AG09309 (cell line): ENCODE measurements around the gene CCDC175.

Experiments
- DNase-seq: peaks from one replicate; pipeline ENCODE4 v3.0.0-alpha.2; 2010; ENCODE audit warnings: low read depth
- H3K4me3 ChIP-seq: 2 replicates; pipeline ENCODE4 v1.5.1; 2011; ENCODE audit warnings: mild to moderate bottlenecking, low read depth, low read length, moderate library complexity; ENCODE audit not compliant: control insufficient read depth
- TF ChIP-seq, protein P1 (sequence below): IDR thresholded peaks from 2 replicates; pipeline ENCODE4 v1.5.1; 2011; ENCODE audit warnings: mild to moderate bottlenecking, low read depth, low read length, inconsistent platforms; ENCODE audit not compliant: insufficient read depth, control insufficient read depth; ENCODE audit errors: missing control alignments

CCDC175 gene

DNA sequence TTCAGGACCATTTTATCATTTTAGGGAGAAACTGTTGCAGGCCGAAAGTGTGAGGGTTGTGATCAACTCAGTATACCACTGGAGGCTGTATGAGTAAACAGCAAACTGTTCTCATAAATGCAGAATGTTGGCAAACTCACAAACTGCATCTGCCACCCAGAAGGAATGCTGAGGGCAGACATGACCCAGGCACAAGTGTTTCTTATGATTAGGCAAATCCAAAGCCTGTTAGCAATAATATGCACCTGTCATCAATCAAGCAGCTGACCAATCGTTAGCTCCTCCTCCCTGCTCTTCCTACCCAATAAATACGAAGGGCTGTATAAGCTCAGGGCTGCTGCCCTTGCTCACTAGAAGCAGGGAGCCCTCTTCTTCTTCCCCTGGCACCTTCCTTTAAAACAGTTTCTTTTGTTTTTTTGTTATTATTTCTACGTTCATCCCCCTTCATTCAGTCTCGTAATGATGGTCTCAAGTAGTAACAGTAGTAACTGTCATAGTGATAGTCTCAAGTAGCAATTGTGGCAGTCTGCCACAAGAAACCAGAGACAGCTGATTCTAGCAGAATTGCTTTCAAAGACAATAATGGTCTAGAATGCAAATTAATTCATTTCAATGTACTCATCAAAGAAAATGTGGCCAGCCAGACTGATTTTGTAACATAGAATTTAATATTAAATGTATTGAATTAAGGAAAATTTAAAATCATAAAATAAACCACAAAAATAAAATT is 15.2 kb upstream of the CCDC175 start:
- TF ChIP-seq, protein P1, sequence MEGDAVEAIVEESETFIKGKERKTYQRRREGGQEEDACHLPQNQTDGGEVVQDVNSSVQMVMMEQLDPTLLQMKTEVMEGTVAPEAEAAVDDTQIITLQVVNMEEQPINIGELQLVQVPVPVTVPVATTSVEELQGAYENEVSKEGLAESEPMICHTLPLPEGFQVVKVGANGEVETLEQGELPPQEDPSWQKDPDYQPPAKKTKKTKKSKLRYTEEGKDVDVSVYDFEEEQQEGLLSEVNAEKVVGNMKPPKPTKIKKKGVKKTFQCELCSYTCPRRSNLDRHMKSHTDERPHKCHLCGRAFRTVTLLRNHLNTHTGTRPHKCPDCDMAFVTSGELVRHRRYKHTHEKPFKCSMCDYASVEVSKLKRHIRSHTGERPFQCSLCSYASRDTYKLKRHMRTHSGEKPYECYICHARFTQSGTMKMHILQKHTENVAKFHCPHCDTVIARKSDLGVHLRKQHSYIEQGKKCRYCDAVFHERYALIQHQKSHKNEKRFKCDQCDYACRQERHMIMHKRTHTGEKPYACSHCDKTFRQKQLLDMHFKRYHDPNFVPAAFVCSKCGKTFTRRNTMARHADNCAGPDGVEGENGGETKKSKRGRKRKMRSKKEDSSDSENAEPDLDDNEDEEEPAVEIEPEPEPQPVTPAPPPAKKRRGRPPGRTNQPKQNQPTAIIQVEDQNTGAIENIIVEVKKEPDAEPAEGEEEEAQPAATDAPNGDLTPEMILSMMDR = no peak
- no peak for DNase-seq
- H3K4me3 ChIP-seq = no peak overlapping the region

DNA sequence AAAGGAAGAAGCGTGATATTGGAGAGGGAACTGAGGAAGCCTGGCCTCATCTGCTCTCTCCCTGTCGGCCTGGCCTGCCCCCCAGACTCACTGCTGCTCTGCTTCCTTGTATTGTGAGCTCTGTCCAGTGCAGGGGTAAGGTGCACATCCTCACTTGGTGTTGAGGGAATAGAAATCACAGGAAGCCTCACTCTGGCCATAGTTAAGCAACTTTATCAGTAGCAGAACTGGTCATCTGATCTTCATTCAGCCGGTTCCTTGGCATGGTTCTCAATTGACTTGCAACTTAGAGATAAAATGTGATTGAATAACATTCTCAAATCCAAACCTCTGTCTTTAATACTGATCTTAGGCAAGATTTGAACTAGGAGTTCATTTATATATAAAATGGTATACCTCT is 11.5 kb upstream of the CCDC175 start:
- TF ChIP-seq, protein P1 = no peak
- DNase-seq = no peak
- no peak overlapping the region for H3K4me3 ChIP-seq

DNA sequence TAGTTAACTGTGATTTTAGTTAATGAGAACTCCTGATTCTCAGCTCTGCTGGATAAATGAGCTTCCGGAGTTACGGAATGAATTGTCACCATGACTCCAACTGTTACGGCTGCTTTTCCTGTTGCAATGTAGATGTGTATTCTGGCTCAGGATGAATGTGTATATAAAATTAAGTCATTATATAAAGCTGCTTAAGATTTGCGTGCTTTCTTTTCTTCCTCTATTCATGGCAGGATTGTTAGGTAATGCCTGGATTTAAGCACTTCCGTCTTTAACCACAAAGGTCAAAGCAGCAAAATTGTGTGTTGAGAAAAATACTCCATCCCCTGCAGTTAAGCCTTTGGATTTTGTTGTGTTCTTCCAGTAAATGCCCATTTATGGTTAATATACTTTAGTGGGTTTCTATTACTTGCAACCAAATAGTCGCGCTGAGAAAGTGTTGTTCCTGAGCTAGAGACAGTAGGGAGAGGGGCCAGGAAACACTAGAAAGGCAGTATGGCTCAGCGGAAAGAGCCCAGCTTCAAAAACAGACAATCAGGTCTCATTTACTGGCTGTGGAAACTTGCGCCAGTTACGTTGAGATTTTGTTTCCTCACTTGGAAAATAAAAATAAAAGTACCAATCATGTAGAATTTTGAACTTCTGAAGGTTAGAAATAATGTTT is 9.4 kb upstream of the CCDC175 start:
- peak; percentile 49 for DNase-seq
- no peak overlapping the region for H3K4me3 ChIP-seq
- TF ChIP-seq, protein P1 = no peak

DNA sequence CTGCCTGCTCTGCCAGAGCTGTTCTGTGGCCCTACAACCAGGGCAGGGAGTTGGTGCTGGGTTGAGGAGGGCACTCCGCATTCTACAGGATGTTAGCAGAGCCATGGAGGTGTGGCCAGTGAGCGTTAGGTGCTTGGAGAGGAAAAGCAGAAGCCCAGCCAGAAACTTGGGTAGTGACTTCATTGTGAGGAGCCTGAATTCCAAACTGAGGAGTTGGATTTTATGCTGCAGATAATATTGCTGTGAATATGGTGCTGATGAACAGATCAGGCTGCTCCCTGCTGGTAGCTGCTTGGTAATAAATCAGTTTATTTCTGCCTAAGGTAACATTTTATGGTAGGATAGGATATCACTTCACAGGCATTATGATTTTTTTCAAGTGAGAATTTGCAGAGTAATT is 7.1 kb upstream of the CCDC175 start:
- TF ChIP-seq, protein P1 = peak; percentile 24
- H3K4me3 ChIP-seq = no peak overlapping the region
- peak; percentile 4 for DNase-seq

DNA sequence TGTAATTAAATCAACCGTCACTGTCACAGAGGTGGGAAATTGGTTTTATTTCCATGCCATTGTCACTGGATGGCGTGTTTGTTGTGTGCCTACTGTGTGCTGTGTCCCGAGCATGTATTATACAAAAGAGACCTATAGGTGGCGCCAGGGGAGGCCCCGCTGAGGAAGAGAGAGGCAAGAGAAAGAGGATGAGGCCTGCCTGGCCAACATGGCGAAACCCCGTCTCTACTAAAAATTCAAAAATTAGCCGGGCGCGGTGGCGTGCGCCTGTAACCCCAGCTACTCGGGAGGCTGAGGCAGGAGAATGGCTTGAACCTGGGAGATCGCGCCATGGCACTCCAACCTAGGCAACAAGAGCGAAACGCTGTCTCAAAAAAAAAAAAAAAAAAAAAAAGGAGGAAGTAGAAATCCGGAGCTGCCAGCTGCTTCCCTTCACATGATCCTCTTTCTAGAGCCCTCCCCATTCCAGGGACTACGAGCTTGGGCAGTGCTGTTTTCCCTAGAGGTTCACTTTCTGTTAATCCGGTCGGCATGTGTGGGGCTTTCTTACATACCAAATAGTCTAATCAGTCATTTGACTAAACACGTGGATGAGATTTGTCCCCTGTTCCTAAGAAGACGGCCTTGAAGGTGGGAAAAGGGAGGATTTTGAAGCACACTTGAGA is 6.4 kb upstream of the CCDC175 start:
- no peak for DNase-seq
- H3K4me3 ChIP-seq = no peak overlapping the region
- TF ChIP-seq, protein P1 = no peak

DNA sequence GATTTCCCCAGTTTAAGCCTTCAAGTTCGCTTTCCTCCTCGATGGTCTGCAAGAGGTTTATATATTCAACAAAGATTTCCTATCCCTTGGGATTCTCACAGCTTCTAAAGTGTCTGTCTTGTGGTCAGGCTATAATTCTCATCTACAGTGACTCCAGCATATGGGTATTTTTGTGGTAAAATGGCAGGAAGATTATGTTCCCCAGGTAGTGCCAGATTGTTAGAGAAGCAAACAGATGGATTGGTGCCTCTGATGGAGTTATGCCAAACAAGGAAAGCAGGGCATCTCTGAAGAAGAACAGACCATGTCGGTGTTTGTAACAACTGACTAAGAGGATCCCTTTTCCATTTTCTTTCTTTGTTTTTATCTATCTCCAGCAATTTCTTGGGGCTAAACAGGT is 5.5 kb upstream of the CCDC175 start:
- TF ChIP-seq, protein P1 = no peak
- H3K4me3 ChIP-seq = no peak overlapping the region
- no peak for DNase-seq
